MM.1S (cell line): ENCODE results near the gene BICDL2.
A peak's percentile ranks its signal among the peaks of the same experiment; 100 is the strongest.

Experiments
- DNase-seq: peaks from one replicate; pipeline ENCODE4 v3.0.0-alpha.2; 2015
- H2AFZ ChIP-seq: fragments of 300-600 bp; sonication (generic); 2 replicates; pipeline ENCODE4 v1.6.0; 2016; ENCODE audit warnings: antibody characterized with exemption, low read length
- H3F3A ChIP-seq: fragments of 300-600 bp; sonication (generic); 2 replicates; pipeline ENCODE4 v1.6.1; 2016; ENCODE audit warnings: mild to moderate bottlenecking, antibody characterized with exemption, low read length, moderate library complexity, mixed read lengths; ENCODE audit not compliant: insufficient read depth
- H3K27ac ChIP-seq: fragments of 300-600 bp; sonication (generic); 2 replicates; pipeline ENCODE4 v1.5.1; 2016; ENCODE audit warnings: mild to moderate bottlenecking, low read length
- H3K27me3 ChIP-seq: fragments of 300-600 bp; sonication (generic); replicated peaks from 2 replicates; pipeline ENCODE4 v1.6.0; 2016; ENCODE audit warnings: low read length; ENCODE audit not compliant: insufficient read depth
- H3K36me3 ChIP-seq: fragments of 300-600 bp; sonication (generic); replicated peaks from 2 replicates; pipeline ENCODE4 v1.6.1; 2016; ENCODE audit warnings: mild to moderate bottlenecking, low read length, mixed read lengths; ENCODE audit not compliant: insufficient read depth
- H3K4me1 ChIP-seq: fragments of 300-600 bp; sonication (generic); 2 replicates; pipeline ENCODE4 v1.6.1; 2016; ENCODE audit warnings: low read length, mixed read lengths
- H3K4me2 ChIP-seq: fragments of 300-600 bp; sonication (generic); 2 replicates; pipeline ENCODE4 v1.6.0; 2016; ENCODE audit warnings: low read depth, low read length
- H3K4me3 ChIP-seq: fragments of 300-600 bp; sonication (generic); 2 replicates; pipeline ENCODE4 v1.5.1; 2016; ENCODE audit warnings: low read length, mixed read lengths
- H3K79me2 ChIP-seq: fragments of 300-600 bp; sonication (generic); 2 replicates; pipeline ENCODE4 v1.6.1; 2016; ENCODE audit warnings: mixed run types, low read length, mixed read lengths
- H3K9ac ChIP-seq: fragments of 300-600 bp; sonication (generic); 2 replicates; pipeline ENCODE4 v1.6.1; 2016; ENCODE audit warnings: low read length, mixed read lengths
- H3K9me2 ChIP-seq: fragments of 300-600 bp; sonication (generic); replicated peaks from 2 replicates; pipeline ENCODE4 v1.6.1; 2016; ENCODE audit warnings: mild to moderate bottlenecking, low read length, mixed read lengths; ENCODE audit not compliant: insufficient read depth
- H3K9me3 ChIP-seq: fragments of 300-600 bp; sonication (generic); replicated peaks from 2 replicates; pipeline ENCODE4 v1.6.1; 2016; ENCODE audit warnings: mild to moderate bottlenecking, low read length, mixed read lengths; ENCODE audit not compliant: insufficient read depth
- H4K20me1 ChIP-seq: fragments of 300-600 bp; sonication (generic); 2 replicates; pipeline ENCODE4 v1.6.1; 2016; ENCODE audit warnings: mild to moderate bottlenecking, low read length, moderate library complexity, mixed read lengths; ENCODE audit not compliant: insufficient read depth
- EZH2 ChIP-seq: fragments of 300-600 bp; sonication (generic); optimal IDR thresholded peaks from 2 replicates; pipeline ENCODE3; 2017; ENCODE audit warnings: low read depth, mild to moderate bottlenecking, antibody characterized with exemption, low read length, mixed read lengths
- EZH2phosphoT487 ChIP-seq: fragments of 300-600 bp; sonication (generic); IDR thresholded peaks from 2 replicates; pipeline ENCODE4 v1.6.1; 2018; ENCODE audit warnings: antibody characterized with exemption, low read length
- TF ChIP-seq, protein P1 (sequence below): fragments of 300-600 bp; sonication (generic); IDR thresholded peaks from 2 replicates; pipeline ENCODE4 v1.5.1; 2016; ENCODE audit warnings: antibody characterized with exemption, low read length, mixed read lengths

BICDL2 gene

DNA sequence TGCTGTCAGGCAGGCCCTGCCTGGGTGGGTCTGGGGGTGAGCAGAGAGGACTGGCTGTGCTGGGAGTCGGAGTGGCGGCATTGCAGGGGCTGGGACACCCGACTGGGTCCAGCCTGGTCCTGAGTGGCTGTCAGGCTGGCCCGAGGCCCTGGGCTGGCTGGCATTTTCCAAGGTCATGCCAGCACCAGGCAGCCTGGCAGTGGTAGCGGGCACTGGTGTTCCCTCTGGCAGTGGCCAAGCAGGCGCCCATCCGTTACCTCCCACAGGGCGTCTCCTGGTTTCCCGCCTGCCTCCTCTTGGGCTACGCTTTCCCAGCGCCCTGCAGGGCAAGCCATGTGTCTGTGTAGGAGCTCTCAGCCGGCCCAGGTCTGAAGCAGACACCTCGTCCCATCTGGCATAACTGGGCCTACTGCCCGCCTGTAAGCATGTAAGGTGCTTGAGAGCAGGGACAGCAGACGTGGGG, 50.8 kb downstream of the BICDL2 start:
- H3K79me2 ChIP-seq: no peaks in the 10 kb centered on the region
- H3K9ac ChIP-seq: no peak overlapping the region
- no peak overlapping the region for H3K4me3 ChIP-seq
- H3K9me3 ChIP-seq: no peaks in the 10 kb centered on the region
- DNase-seq: no peak
- no peak overlapping the region for H3K4me2 ChIP-seq
- TF ChIP-seq EZH2: no peak
- TF ChIP-seq, protein P1, sequence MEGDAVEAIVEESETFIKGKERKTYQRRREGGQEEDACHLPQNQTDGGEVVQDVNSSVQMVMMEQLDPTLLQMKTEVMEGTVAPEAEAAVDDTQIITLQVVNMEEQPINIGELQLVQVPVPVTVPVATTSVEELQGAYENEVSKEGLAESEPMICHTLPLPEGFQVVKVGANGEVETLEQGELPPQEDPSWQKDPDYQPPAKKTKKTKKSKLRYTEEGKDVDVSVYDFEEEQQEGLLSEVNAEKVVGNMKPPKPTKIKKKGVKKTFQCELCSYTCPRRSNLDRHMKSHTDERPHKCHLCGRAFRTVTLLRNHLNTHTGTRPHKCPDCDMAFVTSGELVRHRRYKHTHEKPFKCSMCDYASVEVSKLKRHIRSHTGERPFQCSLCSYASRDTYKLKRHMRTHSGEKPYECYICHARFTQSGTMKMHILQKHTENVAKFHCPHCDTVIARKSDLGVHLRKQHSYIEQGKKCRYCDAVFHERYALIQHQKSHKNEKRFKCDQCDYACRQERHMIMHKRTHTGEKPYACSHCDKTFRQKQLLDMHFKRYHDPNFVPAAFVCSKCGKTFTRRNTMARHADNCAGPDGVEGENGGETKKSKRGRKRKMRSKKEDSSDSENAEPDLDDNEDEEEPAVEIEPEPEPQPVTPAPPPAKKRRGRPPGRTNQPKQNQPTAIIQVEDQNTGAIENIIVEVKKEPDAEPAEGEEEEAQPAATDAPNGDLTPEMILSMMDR: no peak
- no peak for TF ChIP-seq EZH2phosphoT487
- H3K27me3 ChIP-seq: peaks cover 71% of the 10 kb centered on the region
- no peaks in the 10 kb centered on the region for H3K36me3 ChIP-seq
- no peak overlapping the region for H2AFZ ChIP-seq
- H3F3A ChIP-seq: 0 out of 2 replicates have a peak, but pooled peaks cover 2% of the 10 kb centered on the region
- no peak overlapping the region for H3K27ac ChIP-seq
- H3K9me2 ChIP-seq: no peaks in the 10 kb centered on the region
- no peaks in the 10 kb centered on the region for H4K20me1 ChIP-seq
- H3K4me1 ChIP-seq: peaks cover 5% of the 10 kb centered on the region; the same call in 1 of the 2 replicates

DNA sequence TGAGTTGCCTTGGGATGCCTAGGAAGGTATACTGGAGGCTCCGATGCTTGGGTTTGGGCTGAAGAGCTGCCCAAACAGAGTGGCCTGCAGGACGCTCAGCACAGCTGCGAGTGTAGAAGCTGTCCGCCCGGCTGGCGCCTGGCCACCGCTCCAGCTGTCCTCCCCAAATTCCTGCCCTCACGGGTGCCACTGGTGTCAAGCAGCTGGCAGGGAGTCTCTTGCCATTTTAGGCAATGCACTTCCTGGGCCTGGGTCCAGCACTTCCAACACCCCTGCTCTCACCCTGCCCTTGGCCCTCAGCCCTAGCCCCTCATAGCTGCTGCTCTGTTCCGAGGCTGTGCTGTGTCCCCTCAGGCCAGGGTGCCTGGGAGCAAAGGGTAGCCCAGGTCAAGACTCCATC, 51.3 kb downstream of the BICDL2 start:
- Histone ChIP-seq H3K27me3 (peaks cover 66% of the 10 kb centered on the region), H3K4me2 (no peak overlapping the region), H3K4me3 (no peak overlapping the region), H2AFZ (no peak overlapping the region), H3K9me3 (no peaks in the 10 kb centered on the region), H3K9me2 (no peaks in the 10 kb centered on the region), H3K27ac (no peak overlapping the region), H3K79me2 (no peaks in the 10 kb centered on the region), H3K9ac (no peak overlapping the region), H3K4me1 (peaks cover 5% of the 10 kb centered on the region; the same call in 1 of the 2 replicates), H4K20me1 (no peaks in the 10 kb centered on the region), H3K36me3 (no peaks in the 10 kb centered on the region), H3F3A (0 out of 2 replicates have a peak, but pooled peaks cover 2% of the 10 kb centered on the region)
- TF ChIP-seq, protein P1: no peak
- TF ChIP-seq EZH2 (no peak), EZH2phosphoT487 (no peak)
- no peak for DNase-seq

DNA sequence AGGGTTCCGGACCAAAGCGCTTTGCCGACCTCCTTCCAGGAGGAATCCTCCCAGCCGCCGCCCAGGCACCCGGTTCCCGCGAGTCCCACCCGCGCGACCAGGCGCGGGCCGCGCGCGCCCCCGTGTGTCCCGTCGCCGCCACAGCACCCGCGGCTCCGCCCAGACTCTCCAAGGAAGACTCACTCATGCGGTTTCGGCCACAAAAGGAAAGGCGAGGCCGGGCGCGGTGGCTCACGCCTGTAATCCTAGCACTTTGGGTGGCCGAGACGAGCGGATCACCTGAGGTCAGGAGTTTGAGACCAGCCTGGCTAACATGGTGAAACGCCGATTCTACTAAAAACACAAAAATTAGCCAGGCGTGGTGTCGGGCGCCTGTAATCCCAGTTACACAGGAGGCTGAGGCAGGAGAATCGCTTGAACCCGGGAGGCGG, 53.0 kb downstream of the BICDL2 start:
- Histone ChIP-seq H3K27ac (no peak overlapping the region), H3F3A (0 out of 2 replicates have a peak, but pooled peaks cover 2% of the 10 kb centered on the region), H3K79me2 (peaks cover 15% of the 10 kb centered on the region), H4K20me1 (no peaks in the 10 kb centered on the region), H3K4me3 (peak overlapping the region; percentile 43; the same call in 1 of the 2 replicates), H3K4me2 (peak overlapping the region; percentile 74; the same call in 1 of the 2 replicates), H3K9me2 (no peaks in the 10 kb centered on the region), H3K36me3 (no peaks in the 10 kb centered on the region), H3K9ac (no peak overlapping the region), H3K4me1 (peaks cover 5% of the 10 kb centered on the region; the same call in 1 of the 2 replicates), H3K9me3 (no peaks in the 10 kb centered on the region), H3K27me3 (peaks cover 49% of the 10 kb centered on the region), H2AFZ (peak overlapping the region; percentile 61; the same call in 1 of the 2 replicates)
- peak; percentile 70 for DNase-seq
- TF ChIP-seq EZH2phosphoT487 (no peak), EZH2 (no peak)
- TF ChIP-seq, protein P1: peak; percentile 90
